ENCODE measurements around the gene CLEC18A.

Gene CLEC18A

GRCh38 chr16:69934044-69934443 lies 17.1 kb upstream of the CLEC18A start:
- in situ Hi-C loops (cut with HindIII; ENCODE audit: low sequenced_read_pairs): no loop called here
- no peak overlapping the region for H3K4me3 ChIP-seq (ENCODE audit: low read depth, low read length)
- DNase-seq (ENCODE audit: low read depth): no peak
- no peak for TF ChIP-seq CTCF (IDR thresholded peaks at IDR 0.05; ENCODE audit: low read depth, low read length, missing control alignments)

- DNase-seq (ENCODE audit: low read depth): no peak
- no peak for TF ChIP-seq CTCF (IDR thresholded peaks at IDR 0.05; ENCODE audit: low read depth, low read length, missing control alignments)
- H3K4me3 ChIP-seq (ENCODE audit: low read depth, low read length): no peak overlapping the region
- in situ Hi-C loops (cut with HindIII; ENCODE audit: low sequenced_read_pairs): no loop called here
Measured at GRCh38 chr16:69934751-69935150, 16.4 kb upstream of the CLEC18A start.

- no peak overlapping the region for H3K4me3 ChIP-seq (ENCODE audit: low read depth, low read length)
- no peak for TF ChIP-seq CTCF (IDR thresholded peaks at IDR 0.05; ENCODE audit: low read depth, low read length, missing control alignments)
- in situ Hi-C loops (cut with HindIII; ENCODE audit: low sequenced_read_pairs): no loop called here
- no peak for DNase-seq (ENCODE audit: low read depth)
Measured at GRCh38 chr16:69935278-69935711, 15.8 kb upstream of the CLEC18A start.

- DNase-seq (ENCODE audit: low read depth): no peak
- in situ Hi-C loops (cut with HindIII; ENCODE audit: low sequenced_read_pairs): no loop called here
- H3K4me3 ChIP-seq (ENCODE audit: low read depth, low read length): no peak overlapping the region
- no peak for TF ChIP-seq CTCF (IDR thresholded peaks at IDR 0.05; ENCODE audit: low read depth, low read length, missing control alignments)
Measured at GRCh38 chr16:69935740-69936139, 15.4 kb upstream of the CLEC18A start.

- in situ Hi-C loops (cut with HindIII; ENCODE audit: low sequenced_read_pairs): no loop called here
- no peak overlapping the region for H3K4me3 ChIP-seq (ENCODE audit: low read depth, low read length)
- no peak for TF ChIP-seq CTCF (IDR thresholded peaks at IDR 0.05; ENCODE audit: low read depth, low read length, missing control alignments)
- DNase-seq (ENCODE audit: low read depth): no peak
Measured at GRCh38 chr16:69936252-69936651, 14.9 kb upstream of the CLEC18A start.

GRCh38 chr16:69936751-69937211 lies 14.4 kb upstream of the CLEC18A start:
- DNase-seq (ENCODE audit: low read depth): no peak
- no peak overlapping the region for H3K4me3 ChIP-seq (ENCODE audit: low read depth, low read length)
- no peak for TF ChIP-seq CTCF (IDR thresholded peaks at IDR 0.05; ENCODE audit: low read depth, low read length, missing control alignments)
- in situ Hi-C loops (cut with HindIII; ENCODE audit: low sequenced_read_pairs): no loop called here

All from astrocyte of the cerebellum (primary cell).